ENCODE measurements around the gene SUMO3. TPM values are rescaled to one million over a fixed set of nuclear protein-coding genes. Genes with fewer than 3 reads are reported as not detected.

Gene SUMO3
- total and polyA plus RNA-seq, 2 donors (not counting 3 experiments of a cell fraction or from before 2014, with no cell fraction given) = 102 to 123 TPM

GRCh38 chr21:44837537-44837936 lies 19.7 kb upstream of the SUMO3 start:
- Histone ChIP-seq H4K20me1 (replicated peaks; ENCODE audit: control insufficient read depth, extremely low read depth, insufficient read depth, low read length) (no peaks in the 10 kb centered on the region), H3K9me3 (replicated peaks; ENCODE audit: control insufficient read depth, insufficient read depth, low read length) (no peaks in the 10 kb centered on the region), H3K4me2 (ENCODE audit: insufficient read depth, low read length) (no peak overlapping the region), H3K79me2 (ENCODE audit: control insufficient read depth, insufficient read depth, low read length) (no peaks in the 10 kb centered on the region), H3K36me3 (ENCODE audit: control insufficient read depth in 2 of 2, extremely low read depth in 1 of 2, insufficient read depth in 2 of 2, low read length in 2 of 2) (no peaks in the 10 kb centered on the region), H3K27ac (ENCODE audit: insufficient read depth, low read depth, low read length) (no peak overlapping the region), H3K9me1 (replicated peaks; ENCODE audit: control insufficient read depth, extremely low read depth, insufficient read depth, low read length) (no peaks in the 10 kb centered on the region), H2AFZ (ENCODE audit: low read depth, low read length) (no peak overlapping the region), H3K27me3 (ENCODE audit: control insufficient read depth in 2 of 2, insufficient read depth in 2 of 2, low read length in 2 of 2) (no peaks in the 10 kb centered on the region), H3K9ac (replicated peaks; ENCODE audit: extremely low read depth, insufficient read depth, low read length) (no peak overlapping the region), H3K4me1 (ENCODE audit: control insufficient read depth, extremely low read depth, insufficient read depth, low read length) (no peaks in the 10 kb centered on the region), H3K4me3 (replicated peaks in 1 of 3; ENCODE audit: insufficient read depth in 1 of 3, low read depth in 1 of 3, low read length in 3 of 3) (no peak overlapping the region)
- CTCF ChIA-PET = no interaction called here
- BruUV-seq (replicated peaks) = no TSS peak
- FAIRE-seq (no peak), DNase-seq (ENCODE audit: low read depth, low spot score) (no peak)
- dilution Hi-C loops (cut with MboI; ENCODE audit: extremely low pct_ligation_motif_present, low sequenced_read_pairs) (no loop called here), intact Hi-C loops (cut with micrococcal nuclease) (no loop called here)
- POLR2A ChIA-PET = no interaction called here
- TF ChIP-seq MYC (IDR thresholded peaks at IDR 0.05; ENCODE audit: low read depth, low read length) (no peak), JUN (IDR thresholded peaks at IDR 0.05; ENCODE audit: borderline replicate concordance, insufficient read depth, insufficient read length, low read depth) (no peak)

GRCh38 chr21:44836666-44837471 lies 19.0 kb upstream of the SUMO3 start:
- H3K4me3 ChIP-seq (replicated peaks in 1 of 3; ENCODE audit: insufficient read depth in 1 of 3, low read depth in 1 of 3, low read length in 3 of 3) = no peak overlapping the region
- no peak overlapping the region for H3K4me2 ChIP-seq (ENCODE audit: insufficient read depth, low read length)
- BruUV-seq (replicated peaks) = no TSS peak
- no peaks in the 10 kb centered on the region for H3K36me3 ChIP-seq (ENCODE audit: control insufficient read depth in 2 of 2, extremely low read depth in 1 of 2, insufficient read depth in 2 of 2, low read length in 2 of 2)
- intact Hi-C loops (cut with micrococcal nuclease) (no loop called here), dilution Hi-C loops (cut with MboI; ENCODE audit: extremely low pct_ligation_motif_present, low sequenced_read_pairs) (no loop called here)
- H3K9me1 ChIP-seq (replicated peaks; ENCODE audit: control insufficient read depth, extremely low read depth, insufficient read depth, low read length) = no peaks in the 10 kb centered on the region
- TF ChIP-seq, protein P1, sequence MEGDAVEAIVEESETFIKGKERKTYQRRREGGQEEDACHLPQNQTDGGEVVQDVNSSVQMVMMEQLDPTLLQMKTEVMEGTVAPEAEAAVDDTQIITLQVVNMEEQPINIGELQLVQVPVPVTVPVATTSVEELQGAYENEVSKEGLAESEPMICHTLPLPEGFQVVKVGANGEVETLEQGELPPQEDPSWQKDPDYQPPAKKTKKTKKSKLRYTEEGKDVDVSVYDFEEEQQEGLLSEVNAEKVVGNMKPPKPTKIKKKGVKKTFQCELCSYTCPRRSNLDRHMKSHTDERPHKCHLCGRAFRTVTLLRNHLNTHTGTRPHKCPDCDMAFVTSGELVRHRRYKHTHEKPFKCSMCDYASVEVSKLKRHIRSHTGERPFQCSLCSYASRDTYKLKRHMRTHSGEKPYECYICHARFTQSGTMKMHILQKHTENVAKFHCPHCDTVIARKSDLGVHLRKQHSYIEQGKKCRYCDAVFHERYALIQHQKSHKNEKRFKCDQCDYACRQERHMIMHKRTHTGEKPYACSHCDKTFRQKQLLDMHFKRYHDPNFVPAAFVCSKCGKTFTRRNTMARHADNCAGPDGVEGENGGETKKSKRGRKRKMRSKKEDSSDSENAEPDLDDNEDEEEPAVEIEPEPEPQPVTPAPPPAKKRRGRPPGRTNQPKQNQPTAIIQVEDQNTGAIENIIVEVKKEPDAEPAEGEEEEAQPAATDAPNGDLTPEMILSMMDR (IDR thresholded peaks at IDR 0.05; ENCODE audit: extremely low read depth in 1 of 2, insufficient read depth in 1 of 2, low read depth in 1 of 2, low read length in 2 of 2) = no peak
- no peak for TF ChIP-seq FOS (IDR thresholded peaks at IDR 0.05; ENCODE audit: borderline replicate concordance, insufficient read depth, low read length)
- TF ChIP-seq POLR2A (IDR thresholded peaks at IDR 0.05; ENCODE audit: low read depth, low read length) = no peak
- TF ChIP-seq, protein P2, sequence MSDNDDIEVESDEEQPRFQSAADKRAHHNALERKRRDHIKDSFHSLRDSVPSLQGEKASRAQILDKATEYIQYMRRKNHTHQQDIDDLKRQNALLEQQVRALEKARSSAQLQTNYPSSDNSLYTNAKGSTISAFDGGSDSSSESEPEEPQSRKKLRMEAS (IDR thresholded peaks at IDR 0.05; ENCODE audit: insufficient read depth, insufficient read length) = no peak
- no peak for TF ChIP-seq EZH2 (IDR thresholded peaks at IDR 0.05; ENCODE audit: borderline replicate concordance, low read depth, low read length, severe bottlenecking)
- TF ChIP-seq POLR2AphosphoS5 (IDR thresholded peaks at IDR 0.05; ENCODE audit: insufficient read depth, low read depth, low read length) = no peak
- no peak for TF ChIP-seq GATA2 (IDR thresholded peaks at IDR 0.05; ENCODE audit: insufficient read depth, insufficient read length, low read depth, low read length)
- TF ChIP-seq JUN (IDR thresholded peaks at IDR 0.05; ENCODE audit: borderline replicate concordance, insufficient read depth, insufficient read length, low read depth) = no peak
- no peak for TF ChIP-seq MYC (IDR thresholded peaks at IDR 0.05; ENCODE audit: low read depth, low read length)
- no peaks in the 10 kb centered on the region for H3K79me2 ChIP-seq (ENCODE audit: control insufficient read depth, insufficient read depth, low read length)
- POLR2A ChIA-PET = no interaction called here
- no peak for DNase-seq (ENCODE audit: low read depth, low spot score)
- H3K9me3 ChIP-seq (replicated peaks; ENCODE audit: control insufficient read depth, insufficient read depth, low read length) = no peaks in the 10 kb centered on the region
- H3K9ac ChIP-seq (replicated peaks; ENCODE audit: extremely low read depth, insufficient read depth, low read length) = no peak overlapping the region
- no peaks in the 10 kb centered on the region for H4K20me1 ChIP-seq (replicated peaks; ENCODE audit: control insufficient read depth, extremely low read depth, insufficient read depth, low read length)
- no peak overlapping the region for H3K27ac ChIP-seq (ENCODE audit: insufficient read depth, low read depth, low read length)
- no peak overlapping the region for H2AFZ ChIP-seq (ENCODE audit: low read depth, low read length)
- no peaks in the 10 kb centered on the region for H3K4me1 ChIP-seq (ENCODE audit: control insufficient read depth, extremely low read depth, insufficient read depth, low read length)
- no peak for FAIRE-seq
- CTCF ChIA-PET = no interaction called here
- no peaks in the 10 kb centered on the region for H3K27me3 ChIP-seq (ENCODE audit: control insufficient read depth in 2 of 2, insufficient read depth in 2 of 2, low read length in 2 of 2)

Data from endothelial cell of umbilical vein (primary cell).